Neural cell (in vitro differentiated cells): ENCODE data around the gene CD247. TPM values are rescaled to one million over a fixed set of nuclear protein-coding genes. Genes with fewer than 3 reads are reported as not detected.
"Not testable (repeated sequence)": the region's sequence is repeated elsewhere in the genome, so short reads cannot be mapped to it uniquely, and the experiment has no call there.

Source experiments
- H2AFZ ChIP-seq: fragments of 200-600, 300-800 bp; sonication (generic), shearing (Covaris generic); 2 replicates; pipeline ENCODE4 v1.6.0; 2014; ENCODE audit warnings: low read depth, mild to moderate bottlenecking, antibody characterized with exemption, low read length, moderate library complexity
- H3F3A ChIP-seq: fragments of 200-600 bp; shearing (Covaris generic); 2 replicates; pipeline ENCODE4 v1.6.1; 2016; ENCODE audit warnings: mild to moderate bottlenecking, moderate library complexity, mixed read lengths, antibody characterized with exemption, low read length; ENCODE audit not compliant: insufficient read depth, poor library complexity, severe bottlenecking
- H3K27ac ChIP-seq: fragments of 200-600, 300-800 bp; sonication (generic), shearing (Covaris generic); 2 replicates; pipeline ENCODE4 v1.5.1; 2014; ENCODE audit warnings: mild to moderate bottlenecking, low read length, moderate library complexity
- H3K27me3 ChIP-seq: fragments of 300-800, 200-600 bp; sonication (generic), shearing (Covaris generic); 2 replicates; pipeline ENCODE4 v1.6.0; 2014; ENCODE audit warnings: mild to moderate bottlenecking, low read depth, low read length, moderate library complexity; ENCODE audit not compliant: insufficient read depth
- H3K36me3 ChIP-seq: fragments of 300-800, 200-600 bp; sonication (generic), shearing (Covaris generic); 2 replicates; pipeline ENCODE4 v1.5.1; 2014; ENCODE audit warnings: mild to moderate bottlenecking, antibody characterized with exemption, low read length, moderate library complexity; ENCODE audit not compliant: insufficient read depth
- H3K4me2 ChIP-seq: fragments of 300-800, 200-600 bp; sonication (generic), shearing (Covaris generic); 2 replicates; pipeline ENCODE4 v1.6.0; 2014; ENCODE audit warnings: mild to moderate bottlenecking, low read length
- H3K4me3 ChIP-seq: fragments of 300-800, 200-600 bp; sonication (generic), shearing (Covaris generic); 2 replicates; pipeline ENCODE4 v1.5.1; 2014; ENCODE audit warnings: mild to moderate bottlenecking, low read length, moderate library complexity
- H3K79me2 ChIP-seq: fragments of 200-600 bp; shearing (Covaris generic); replicated peaks from 2 replicates; pipeline ENCODE4 v1.6.0; 2014; ENCODE audit warnings: mild to moderate bottlenecking, low read length, moderate library complexity; ENCODE audit not compliant: insufficient read depth
- H3K9ac ChIP-seq: fragments of 300-800, 200-600 bp; sonication (generic), shearing (Covaris generic); 2 replicates; pipeline ENCODE4 v1.6.1; 2016; ENCODE audit warnings: mild to moderate bottlenecking, low read length, mixed read lengths
- H3K9me2 ChIP-seq: fragments of 200-600 bp; shearing (Covaris generic); 2 replicates; pipeline ENCODE4 v1.6.1; 2016; ENCODE audit warnings: mild to moderate bottlenecking, low read length, mixed read lengths; ENCODE audit not compliant: insufficient read depth
- H3K9me3 ChIP-seq: fragments of 200-600, 300-800 bp; sonication (generic), shearing (Covaris generic); 2 replicates; pipeline ENCODE4 v1.6.1; 2016; ENCODE audit warnings: mild to moderate bottlenecking, mixed run types, low read length, moderate library complexity, mixed read lengths
- H4K20me1 ChIP-seq: fragments of 200-600 bp; shearing (Covaris generic); 2 replicates; pipeline ENCODE4 v1.6.1; 2016; ENCODE audit warnings: mild to moderate bottlenecking, mixed run types; ENCODE audit not compliant: insufficient read depth
- CTCF ChIP-seq: fragments of 450-650 bp; IDR thresholded peaks from 2 replicates; pipeline ENCODE4 v1.5.1; 2014; ENCODE audit warnings: antibody characterized with exemption, mild to moderate bottlenecking, moderate library complexity; ENCODE audit not compliant: poor library complexity, severe bottlenecking
- EP300 ChIP-seq: fragments of 450-650 bp; conservative IDR thresholded peaks from 2 replicates; pipeline ENCODE4 v1.6.1; 2014; ENCODE audit warnings: antibody characterized with exemption, mild to moderate bottlenecking, moderate library complexity; ENCODE audit not compliant: poor library complexity, severe bottlenecking
- EZH2 ChIP-seq: fragments of 200-600, 300-800 bp; shearing (Covaris generic), sonication (generic); IDR thresholded peaks from 2 replicates; pipeline ENCODE4 v1.6.1; 2014; ENCODE audit warnings: antibody characterized with exemption, low read length, borderline replicate concordance, mild to moderate bottlenecking; ENCODE audit not compliant: insufficient read depth, poor library complexity, severe bottlenecking
- MXI1 ChIP-seq: fragments of 450-650 bp; conservative IDR thresholded peaks from 2 replicates; pipeline ENCODE4 v1.6.1; 2014; ENCODE audit warnings: antibody characterized with exemption, mild to moderate bottlenecking; ENCODE audit not compliant: poor library complexity, severe bottlenecking
- POLR2AphosphoS5 ChIP-seq: IDR thresholded peaks from 2 replicates; pipeline ENCODE4 v1.6.1; 2012
- RAD21 ChIP-seq: fragments of 450-650 bp; conservative IDR thresholded peaks from 2 replicates; pipeline ENCODE4 v1.6.1; 2014; ENCODE audit warnings: antibody characterized with exemption, mild to moderate bottlenecking, moderate library complexity
- REST ChIP-seq: IDR thresholded peaks from 2 replicates; pipeline ENCODE4 v1.6.1; 2012; ENCODE audit warnings: borderline replicate concordance
- SMC3 ChIP-seq: fragments of 450-650 bp; conservative IDR thresholded peaks from 2 replicates; pipeline ENCODE4 v1.6.1; 2014; ENCODE audit warnings: antibody characterized with exemption, mild to moderate bottlenecking, moderate library complexity; ENCODE audit not compliant: poor library complexity
- TAF1 ChIP-seq: IDR thresholded peaks from 2 replicates; pipeline ENCODE4 v1.6.1; 2012; ENCODE audit warnings: low read depth
- polyA plus RNA-seq: library from polyadenylated mRNA; depleted of rRNA; stranded (reverse); fragments of >200 nt; gene quantifications from 2 replicates; pipeline ENCODE4 v1.2.3, GENCODE V29; 2014

Gene CD247
- polyA plus RNA-seq, 1 donor from 2014 or later = not detected

- Histone ChIP-seq H3K9me2 (no peaks in the 10 kb centered on the region), H3K79me2 (no peaks in the 10 kb centered on the region), H3K4me2 (no peak overlapping the region), H3K9me3 (no peaks in the 10 kb centered on the region), H3K4me3 (no peak overlapping the region), H3F3A (no peaks in the 10 kb centered on the region), H4K20me1 (no peaks in the 10 kb centered on the region), H2AFZ (no peak overlapping the region), H3K9ac (no peak overlapping the region), H3K27ac (no peak overlapping the region), H3K27me3 (no peaks in the 10 kb centered on the region), H3K36me3 (no peaks in the 10 kb centered on the region)
- TF ChIP-seq REST = no peak
- TF ChIP-seq EP300 = no peak
- no peak for TF ChIP-seq POLR2AphosphoS5
- TF ChIP-seq TAF1 = no peak
- TF ChIP-seq MXI1 = no peak
- TF ChIP-seq EZH2 = no peak
- no peak for TF ChIP-seq SMC3
- no peak for TF ChIP-seq RAD21
- no peak for TF ChIP-seq CTCF
Measured at GRCh38 chr1:167561753-167562152, 43.4 kb upstream of the CD247 start.

GRCh38 chr1:167555971-167556714, 37.8 kb upstream of the CD247 start:
- Histone ChIP-seq H3K79me2 (no peaks in the 10 kb centered on the region), H3K27me3 (no peaks in the 10 kb centered on the region), H3K27ac (no peak overlapping the region), H3K9ac (no peak overlapping the region), H2AFZ (no peak overlapping the region), H3K4me3 (no peak overlapping the region), H4K20me1 (no peaks in the 10 kb centered on the region), H3K9me3 (no peaks in the 10 kb centered on the region), H3K9me2 (no peaks in the 10 kb centered on the region), H3K36me3 (no peaks in the 10 kb centered on the region), H3F3A (no peaks in the 10 kb centered on the region), H3K4me2 (no peak overlapping the region)
- peak; percentile 77 for TF ChIP-seq CTCF
- no peak for TF ChIP-seq REST
- peak; percentile 70 for TF ChIP-seq RAD21
- no peak for TF ChIP-seq EP300
- TF ChIP-seq POLR2AphosphoS5 = no peak
- TF ChIP-seq EZH2 = no peak
- no peak for TF ChIP-seq TAF1
- no peak for TF ChIP-seq MXI1
- TF ChIP-seq SMC3 = peak; percentile 72

GRCh38 chr1:167555072-167555471, 36.7 kb upstream of the CD247 start:
- not testable (repeated sequence) for H3K36me3 ChIP-seq, H3K27ac ChIP-seq, H3K79me2 ChIP-seq, H4K20me1 ChIP-seq, H3K9me3 ChIP-seq, H3K4me3 ChIP-seq, H3K9me2 ChIP-seq, H3K9ac ChIP-seq, H3F3A ChIP-seq, H3K4me2 ChIP-seq, H3K27me3 ChIP-seq, H2AFZ ChIP-seq
